ENCODE data around the gene CHRDL2.

GRCh38 chr11:74726547-74727182, 4.6 kb downstream of the CHRDL2 start:
- TF ChIP-seq TOE1 (CRISPR knock-in tag; IDR thresholded peaks at IDR 0.05) (no peak), SKI (IDR thresholded peaks at IDR 0.05; ENCODE audit: partially characterized antibody) (no peak), JUND (CRISPR knock-in tag; IDR thresholded peaks at IDR 0.05) (no peak)
